Activated naive CD8-positive, alpha-beta T cell treated with anti-CD3 and anti-CD28 coated beads, Interleukin-2, amount 50 U/mL, for 24 hours (primary cell): Measurements from ENCODE around the gene CXCL17.

Experiments used
- ATAC-seq: fragments of 150-1000 bp; cut with Tn5 transposase; one replicate; pipeline ENCODE4 v1.10.0; 2021
- DNase-seq: peaks from one replicate; pipeline ENCODE4 v3.0.0; 2021
- H3K27ac Mint-ChIP-seq: one replicate; pipeline ENCODE4 v1.8.0; 2021; ENCODE audit warnings: mild to moderate bottlenecking, mixed read lengths
- H3K27me3 Mint-ChIP-seq: one replicate; pipeline ENCODE4 v1.8.0; 2021; ENCODE audit warnings: mixed read lengths
- H3K36me3 Mint-ChIP-seq: one replicate; pipeline ENCODE4 v1.8.0; 2021; ENCODE audit warnings: low read depth, mixed read lengths
- H3K4me1 Mint-ChIP-seq: one replicate; pipeline ENCODE4 v1.8.0; 2021; ENCODE audit warnings: mixed read lengths
- H3K4me3 Mint-ChIP-seq: one replicate; pipeline ENCODE4 v1.8.0; 2021; ENCODE audit warnings: mild to moderate bottlenecking, moderate library complexity, mixed read lengths
- H3K9me3 Mint-ChIP-seq: one replicate; pipeline ENCODE4 v1.8.0; 2021; ENCODE audit warnings: mixed read lengths

Gene CXCL17

DNA sequence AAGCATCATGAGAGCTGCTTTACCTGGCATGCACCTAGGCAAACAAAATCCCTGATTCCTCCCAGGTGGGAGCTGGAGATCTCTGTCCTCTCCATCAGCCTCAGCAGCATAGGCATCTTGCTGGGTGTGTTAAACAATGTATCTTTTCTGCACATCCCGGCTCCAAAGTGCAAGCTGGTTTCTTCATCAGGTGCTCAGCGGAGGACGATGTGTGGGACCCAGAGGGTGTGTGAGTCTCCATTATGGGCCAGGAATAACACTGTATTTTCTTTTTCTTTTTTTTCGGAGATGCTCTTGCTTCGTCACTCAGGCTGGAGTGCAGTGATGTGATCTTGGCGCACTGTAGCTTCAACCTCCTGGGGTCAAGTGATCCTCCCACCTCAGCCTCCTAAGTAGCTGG is 62.6 kb downstream of the CXCL17 start:
- no peaks in the 10 kb centered on the region for H3K9me3 Mint-ChIP-seq
- DNase-seq (no peak), ATAC-seq (no peak)
- no peaks in the 10 kb centered on the region for H3K36me3 Mint-ChIP-seq
- H3K27ac Mint-ChIP-seq = no peak overlapping the region
- H3K27me3 Mint-ChIP-seq = peaks cover 28% of the 10 kb centered on the region
- no peak overlapping the region for H3K4me3 Mint-ChIP-seq
- H3K4me1 Mint-ChIP-seq = peaks cover 8% of the 10 kb centered on the region
